Stimulated activated CD8-positive, alpha-beta memory T cell treated with anti-CD3 and anti-CD28 coated beads, Interleukin-4, amount 100 ng/mL, for 1 hour (primary cell): ENCODE measurements around the gene CDH8.
"Not testable (repeated sequence)": the region's sequence is repeated elsewhere in the genome, so short reads cannot be mapped to it uniquely, and the experiment has no call there.

Source experiments
- DNase-seq, 2 donors: peaks; one replicate each; pipeline ENCODE4 v3.0.0-alpha.2; 2020; ENCODE audit warnings: low read depth in 2 of 2, low spot score in 1 of 2

CDH8 gene

DNA sequence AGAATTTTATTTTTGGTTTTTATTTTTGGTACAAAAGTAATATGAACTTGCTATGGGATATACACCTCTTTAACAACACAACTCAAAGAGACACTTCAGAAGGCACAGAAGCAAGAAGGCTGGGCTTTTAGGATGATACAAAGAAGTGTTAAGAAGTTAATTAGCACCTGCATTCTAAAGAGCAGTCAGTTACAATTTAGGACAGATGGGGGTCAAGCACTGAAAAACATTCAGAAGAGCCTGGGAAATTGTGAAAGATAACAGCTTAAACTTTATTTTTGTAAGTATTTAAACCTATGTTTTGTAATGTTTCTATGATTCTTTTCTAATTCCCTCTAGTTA, 163.5 kb downstream of the CDH8 start:
- DNase-seq, result no peak

DNA sequence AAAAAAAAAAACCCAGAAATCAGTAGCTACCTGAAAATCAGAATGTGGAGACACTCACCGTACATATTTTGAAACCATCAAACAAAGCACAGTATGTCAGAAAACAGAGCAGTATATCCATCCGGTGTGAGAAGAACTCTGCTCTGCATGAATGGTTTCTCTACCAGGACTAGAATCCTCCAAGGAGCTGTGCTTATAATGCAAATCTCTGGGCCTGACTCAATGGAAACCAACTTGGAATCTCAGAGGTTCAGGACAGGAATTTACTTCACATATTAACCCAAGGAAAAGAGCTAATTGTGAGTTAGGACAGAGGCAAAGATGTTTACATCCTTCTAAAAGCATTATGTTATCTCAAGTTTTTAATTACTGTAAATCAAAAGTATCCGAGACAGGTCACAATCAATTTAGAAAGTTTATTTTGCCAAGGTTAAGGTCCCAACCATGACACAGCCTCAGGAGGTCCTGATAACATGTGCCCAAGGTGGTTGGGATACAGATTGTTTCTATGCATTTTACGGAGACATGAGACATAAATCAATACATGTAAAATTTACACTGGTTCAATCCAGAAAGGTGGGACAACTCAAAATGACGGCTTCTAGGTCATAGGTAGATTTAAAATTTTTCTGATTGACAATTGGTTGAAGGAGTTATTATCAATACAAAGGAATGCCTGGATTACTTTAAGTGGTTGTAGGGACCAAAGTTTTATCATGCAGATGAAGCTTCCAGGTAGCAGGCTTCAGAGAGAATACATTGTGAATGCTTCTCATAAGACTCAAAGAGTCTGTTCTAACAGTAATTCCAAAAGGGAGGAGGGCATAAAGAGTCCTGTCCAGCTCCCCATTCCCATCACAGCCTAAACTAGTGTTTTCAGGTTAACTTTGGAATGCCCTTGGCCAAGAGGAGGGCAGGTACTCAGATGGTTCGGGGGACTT, 164.1 kb downstream of the CDH8 start:
- DNase-seq, result no peak

DNA sequence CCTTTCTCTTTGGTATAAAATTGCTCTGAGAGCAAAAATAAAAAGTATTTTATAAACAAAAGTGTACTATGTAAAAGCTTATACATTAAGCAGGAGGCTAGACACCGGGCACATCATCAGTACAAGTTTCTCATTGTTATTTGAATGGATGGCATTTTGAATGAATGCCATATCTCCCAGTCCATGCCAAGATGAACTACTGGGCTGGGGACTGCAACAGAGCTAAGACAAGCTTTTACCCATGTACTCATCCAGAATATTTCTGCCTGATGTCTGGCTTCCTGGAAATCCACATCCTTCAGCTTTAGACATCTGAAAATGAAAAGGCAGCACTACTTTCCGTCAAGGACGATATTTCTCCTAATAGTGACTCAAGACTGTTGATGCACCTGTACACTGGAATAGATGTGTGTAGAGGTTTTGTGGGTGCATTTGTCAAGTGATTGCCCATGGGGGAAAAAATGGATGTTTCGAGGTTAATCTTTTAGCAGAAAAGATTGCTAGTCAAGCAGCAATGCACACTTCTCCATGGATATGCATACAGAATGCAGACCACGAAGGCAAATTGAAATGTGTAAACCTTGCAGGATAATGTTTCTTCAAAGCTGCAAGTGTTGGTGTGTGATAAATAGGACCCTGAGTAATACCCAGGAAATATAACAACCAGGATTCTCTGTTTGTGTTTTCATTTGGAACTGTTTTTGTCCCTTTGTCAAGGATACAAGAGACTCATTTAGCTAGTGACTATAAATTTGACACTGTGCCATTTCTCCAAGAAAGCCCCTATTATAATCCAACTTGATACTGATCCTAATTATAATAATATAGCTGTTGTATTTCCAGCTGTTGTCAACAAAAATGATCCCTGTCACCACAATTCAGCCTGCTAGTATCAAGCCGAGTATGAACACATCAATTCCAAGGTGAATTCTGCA, 173.8 kb downstream of the CDH8 start:
- DNase-seq, result no peak

DNA sequence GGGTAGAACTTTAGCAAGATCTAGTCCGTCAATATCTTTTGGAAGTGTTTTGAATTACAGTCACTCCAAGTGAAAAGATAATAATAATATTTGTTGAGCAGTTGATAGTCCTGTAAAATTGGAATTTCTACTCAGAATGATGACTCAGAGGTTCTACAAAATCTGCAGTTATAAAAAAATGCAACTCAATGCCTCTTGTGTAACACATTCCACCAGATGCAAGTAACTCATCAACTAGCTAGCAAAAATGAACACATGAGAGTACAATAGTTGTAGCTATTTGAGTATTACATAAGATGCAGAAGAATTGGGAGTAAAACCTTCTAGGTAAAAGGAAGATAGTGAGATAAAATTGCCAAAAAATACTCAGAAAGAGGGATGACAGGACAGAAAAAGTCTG, 177.2 kb downstream of the CDH8 start:
- no peak for DNase-seq

DNA sequence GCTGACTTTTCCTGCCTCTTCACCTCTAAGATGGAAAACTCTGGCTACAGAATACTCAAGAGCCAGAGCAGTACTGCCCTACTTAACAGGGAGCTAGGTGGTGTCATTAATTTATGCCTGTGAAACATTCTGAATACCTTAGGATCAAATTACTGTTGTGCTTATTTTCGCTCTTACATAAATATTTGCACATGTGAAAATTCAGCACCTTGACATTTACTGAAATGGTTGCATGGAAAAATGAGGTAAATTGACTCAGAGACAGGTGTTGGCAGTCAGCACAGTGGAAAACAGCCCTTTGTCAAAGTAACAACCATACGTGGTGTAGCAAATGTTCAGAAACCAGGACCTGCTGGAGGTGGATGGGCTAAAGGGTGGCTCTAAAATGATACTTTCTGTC, 193.6 kb downstream of the CDH8 start:
- DNase-seq, result no peak

DNA sequence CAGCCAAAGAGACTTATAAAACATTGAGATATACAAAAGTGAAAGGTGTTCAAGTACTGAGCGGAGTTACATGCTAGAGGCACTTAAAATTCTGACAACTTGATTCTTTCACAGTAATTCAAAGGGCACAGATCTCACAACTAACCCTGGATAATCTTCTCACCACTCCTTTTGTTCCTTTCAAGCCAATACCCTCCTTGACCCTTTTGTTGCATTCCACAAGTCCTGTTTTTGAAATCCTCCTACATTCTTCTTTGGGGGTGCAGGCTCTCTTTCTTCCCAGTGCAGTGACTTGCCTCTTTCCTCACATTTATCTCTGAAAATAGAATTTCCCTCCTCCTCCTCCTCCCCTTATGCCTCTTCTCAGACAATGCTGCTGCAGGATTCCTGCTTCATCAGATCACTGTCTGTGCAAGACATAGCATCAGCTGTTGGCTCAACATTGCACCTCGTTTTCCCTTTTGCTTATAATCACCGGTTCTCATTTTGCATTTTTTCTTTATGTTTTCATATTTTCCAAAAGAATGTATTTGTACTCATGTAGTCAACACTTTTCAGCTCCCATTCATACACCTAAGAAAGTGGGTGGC, 199.3 kb downstream of the CDH8 start:
- DNase-seq, result no peak

DNA sequence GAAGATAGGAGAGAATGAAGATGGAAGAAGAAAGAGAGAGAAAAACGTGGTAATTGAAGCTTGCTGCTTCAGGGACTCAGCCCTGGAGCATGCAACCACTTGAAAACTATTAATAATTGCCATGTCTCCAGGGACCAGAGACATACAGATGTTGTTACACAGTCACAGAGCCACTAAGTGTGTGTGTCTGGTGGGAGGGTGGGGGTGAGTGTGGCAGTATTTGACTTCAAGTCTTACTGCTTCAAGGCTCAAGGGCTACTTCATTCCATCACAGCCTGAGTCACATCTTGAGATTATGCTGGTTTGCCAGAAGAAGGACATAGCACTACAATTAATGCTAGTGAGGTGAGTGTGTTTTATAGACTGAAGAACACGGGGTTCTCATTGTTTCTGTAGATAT, 202.2 kb downstream of the CDH8 start:
- no peak for DNase-seq

DNA sequence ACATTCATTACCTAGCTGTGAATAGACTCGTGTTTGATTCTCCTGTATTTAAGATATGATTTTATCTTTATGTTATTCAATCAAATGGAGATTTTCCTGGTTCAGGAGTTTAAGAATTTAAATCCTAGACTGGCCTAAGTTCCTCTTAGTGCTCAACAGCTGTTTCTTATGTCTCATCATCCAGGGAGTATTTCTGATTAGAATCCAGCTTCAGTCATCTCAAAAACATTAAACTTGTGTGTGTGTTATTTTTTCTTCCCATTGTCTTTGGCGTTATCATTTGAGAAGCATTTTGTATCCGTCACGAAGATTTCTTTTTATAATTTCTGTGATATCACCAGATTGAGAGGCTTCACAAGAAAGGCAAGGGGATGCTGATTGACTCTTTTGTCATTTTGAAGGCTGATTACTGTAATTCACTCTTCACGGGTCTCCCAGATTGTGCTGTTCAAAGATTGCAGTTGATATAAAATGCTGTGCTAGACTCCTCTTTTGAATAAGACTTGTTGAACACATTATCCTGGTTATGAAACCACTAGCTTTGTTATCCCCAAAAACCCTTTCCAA, 204.8 kb downstream of the CDH8 start:
- no peak for DNase-seq

DNA sequence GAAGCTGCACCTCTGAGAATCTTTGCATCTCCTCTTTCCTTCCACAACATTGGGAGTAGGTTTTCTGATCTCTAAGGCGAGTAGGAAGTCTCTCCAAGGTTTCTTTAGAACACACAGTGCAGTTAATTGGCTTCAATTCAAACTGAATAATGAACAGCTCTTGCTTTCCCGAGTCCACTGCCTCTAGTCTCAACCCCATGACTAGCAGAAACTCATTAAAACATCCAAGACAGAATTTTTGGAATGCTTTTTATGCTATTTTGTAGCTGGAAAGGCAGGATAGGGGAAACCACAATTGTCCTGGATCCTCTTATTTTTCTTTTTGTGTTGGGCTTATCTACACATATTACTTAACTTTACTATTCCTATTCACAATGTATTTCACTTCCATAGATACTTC, 206.6 kb downstream of the CDH8 start:
- no peak for DNase-seq

DNA sequence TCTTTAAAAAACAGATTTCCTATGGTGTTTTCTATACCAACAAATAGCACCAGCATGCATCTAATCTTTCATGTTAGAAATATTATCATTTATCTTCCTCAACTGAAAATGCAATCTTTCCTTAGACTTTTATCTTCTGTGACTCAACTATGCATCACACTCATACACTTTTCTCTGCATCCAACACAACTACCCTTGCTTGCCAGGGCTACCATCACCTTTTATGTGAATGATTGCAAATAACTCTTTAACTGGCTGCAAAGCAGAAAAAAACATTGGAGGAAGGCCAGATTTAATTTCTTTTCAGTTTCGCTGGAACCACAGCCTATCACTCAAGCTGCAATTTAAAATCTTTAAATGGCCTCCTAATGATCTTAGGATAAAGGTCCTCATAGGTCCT, 212.9 kb downstream of the CDH8 start:
- DNase-seq, result no peak

DNA sequence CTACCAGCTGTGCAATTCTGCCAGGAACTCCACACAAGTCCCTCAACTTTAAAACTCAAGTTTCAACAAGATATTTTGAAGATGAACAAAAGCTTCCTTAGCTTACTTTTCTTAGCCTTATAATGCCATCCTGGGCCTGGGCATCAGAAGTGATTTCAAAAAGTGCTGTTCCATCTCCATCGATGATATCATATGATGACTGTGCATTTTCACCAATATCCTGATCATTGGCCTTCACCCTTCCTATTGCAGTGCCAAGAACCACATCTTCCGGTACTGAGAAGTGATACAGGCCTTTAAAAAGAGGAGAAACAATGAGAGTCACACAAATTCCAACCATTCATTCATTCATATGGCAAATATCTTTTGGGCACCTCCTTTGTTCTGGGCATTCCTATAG, 215.4 kb downstream of the CDH8 start:
- no peak for DNase-seq

DNA sequence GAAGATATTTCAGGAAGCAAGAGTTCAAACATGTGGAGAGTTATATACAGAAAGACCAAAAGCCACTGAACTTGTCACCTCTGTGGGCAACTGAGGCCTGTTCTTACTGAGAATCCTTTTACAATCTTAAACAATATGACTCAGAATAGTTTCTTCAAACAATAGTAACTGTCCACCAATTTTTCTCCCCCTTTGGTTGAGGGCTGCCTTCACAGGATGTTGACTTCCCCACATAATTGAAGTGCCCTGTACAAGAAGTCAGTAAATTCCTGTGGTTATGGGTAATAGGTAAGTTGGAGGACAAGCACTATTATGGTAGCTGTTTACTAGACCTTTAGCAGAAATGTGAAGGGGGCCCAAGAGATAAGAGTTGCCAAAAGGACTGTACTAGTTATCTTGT, 215.8 kb downstream of the CDH8 start:
- DNase-seq, result no peak

DNA sequence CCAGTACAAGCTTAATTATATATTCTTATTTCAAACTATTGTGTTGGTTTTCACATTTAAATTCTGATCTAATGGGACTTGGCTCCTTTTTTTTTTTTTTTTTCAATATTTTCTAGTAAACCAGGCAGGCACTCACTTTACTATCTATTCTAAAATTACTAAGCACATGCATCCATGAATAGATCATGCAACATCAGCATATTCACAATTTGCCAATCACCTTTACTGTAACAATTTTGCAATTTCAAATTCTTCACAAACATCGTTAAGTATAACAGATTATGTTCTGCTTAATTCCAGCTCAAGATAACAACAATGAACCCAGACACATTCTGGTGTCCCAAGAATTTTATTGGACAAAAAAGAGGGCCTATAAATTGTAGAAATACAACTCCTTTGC, 217.4 kb downstream of the CDH8 start:
- no peak for DNase-seq

DNA sequence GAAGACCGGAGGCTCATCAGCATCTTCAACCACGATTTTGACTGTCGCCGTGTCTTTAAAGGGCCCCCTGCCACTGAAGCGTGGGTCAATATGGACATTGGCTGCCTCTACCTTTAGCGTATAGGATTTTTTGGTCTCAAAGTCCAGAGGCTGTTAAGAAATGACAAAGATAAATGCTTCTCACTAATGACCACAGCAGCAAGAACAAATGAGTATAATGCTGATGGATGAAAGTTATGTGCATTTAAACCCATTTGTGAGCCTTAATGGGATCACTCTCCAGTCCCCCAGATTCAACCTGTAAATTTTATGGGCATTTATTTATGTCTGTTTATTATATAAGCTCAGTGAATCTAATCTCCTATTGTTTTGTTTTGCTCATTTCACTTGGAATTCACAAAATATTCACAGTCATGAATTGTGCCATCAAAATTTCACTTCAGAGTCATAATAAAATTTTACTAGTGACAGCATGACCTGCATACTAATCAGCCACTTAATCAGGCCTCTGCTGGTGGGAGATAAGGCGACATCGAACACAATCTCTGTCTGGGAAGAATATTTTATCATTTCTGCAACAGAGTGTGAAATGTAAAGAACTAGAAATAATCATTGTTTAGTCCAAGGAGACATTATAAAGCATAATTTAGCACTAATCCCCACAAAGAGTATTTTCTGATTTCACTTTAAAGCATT, 218.5 kb downstream of the CDH8 start:
- DNase-seq, result no peak

DNA sequence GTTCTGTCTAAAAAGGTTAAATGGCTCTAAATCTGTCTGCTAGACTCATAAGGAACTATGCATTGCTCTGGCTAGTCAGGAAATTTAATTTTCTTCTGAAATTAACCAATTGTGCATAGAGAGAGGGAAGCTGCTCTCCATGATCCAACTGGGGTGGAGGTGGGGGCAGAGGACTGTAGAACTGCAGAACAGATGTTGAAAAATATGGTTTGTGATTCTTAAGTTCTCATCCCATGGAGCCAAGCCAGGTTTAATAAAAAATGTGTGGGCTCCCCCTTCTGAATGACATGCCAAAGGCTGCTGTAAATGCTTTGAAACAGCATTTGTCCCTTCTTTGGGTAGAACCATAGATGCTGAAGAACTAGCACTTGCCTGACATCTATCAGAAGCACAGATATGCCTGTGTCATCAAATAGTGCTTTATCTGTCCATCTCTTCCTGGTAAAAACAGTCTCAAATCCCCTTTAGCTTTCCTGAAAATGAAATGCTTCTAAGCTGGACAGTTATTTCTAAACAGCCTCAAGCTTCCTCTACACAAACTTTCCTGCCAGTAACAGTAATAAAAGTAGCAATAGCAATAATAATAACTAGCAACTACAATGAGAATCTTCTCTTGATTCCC, 221.4 kb downstream of the CDH8 start:
- DNase-seq, result no peak

DNA sequence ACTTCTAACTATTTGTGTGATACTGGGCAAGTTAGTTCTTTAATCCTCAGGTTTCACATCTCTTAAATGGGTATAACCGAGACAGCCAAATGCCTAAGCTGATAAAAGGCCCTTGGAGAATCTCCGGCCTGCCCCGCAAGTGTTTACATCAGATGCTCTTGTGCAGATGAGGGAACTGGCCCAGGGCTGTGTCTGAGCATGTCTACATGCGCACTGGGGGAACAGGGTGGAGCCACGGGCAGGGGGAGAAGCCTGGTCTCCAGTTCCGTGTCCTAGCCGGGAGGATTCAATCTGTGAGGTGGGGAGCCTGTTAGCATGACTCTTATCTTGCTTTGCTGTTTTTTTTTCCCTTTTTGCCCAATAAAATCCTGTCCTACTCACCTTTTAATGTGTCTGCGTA, 222.9 kb downstream of the CDH8 start:
- no peak for DNase-seq

DNA sequence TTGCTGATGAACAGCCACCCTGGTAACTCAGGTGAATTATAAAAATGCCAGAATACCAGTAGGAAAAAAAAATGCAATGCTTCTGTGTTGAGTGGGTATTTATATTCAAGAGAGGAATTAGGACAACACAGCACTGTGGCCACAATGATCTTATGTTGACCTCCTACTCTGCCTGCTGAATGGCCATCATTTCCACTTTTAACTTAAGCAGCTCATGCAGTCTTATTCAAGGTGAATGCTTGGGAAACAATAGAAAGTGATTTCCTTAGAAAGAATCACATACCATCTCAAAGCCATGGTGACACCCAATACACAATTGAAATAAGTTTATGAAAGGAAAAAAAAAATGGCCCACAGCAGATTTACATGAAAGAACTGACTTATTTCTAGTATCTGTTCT, 224.0 kb downstream of the CDH8 start:
- DNase-seq, result no peak

DNA sequence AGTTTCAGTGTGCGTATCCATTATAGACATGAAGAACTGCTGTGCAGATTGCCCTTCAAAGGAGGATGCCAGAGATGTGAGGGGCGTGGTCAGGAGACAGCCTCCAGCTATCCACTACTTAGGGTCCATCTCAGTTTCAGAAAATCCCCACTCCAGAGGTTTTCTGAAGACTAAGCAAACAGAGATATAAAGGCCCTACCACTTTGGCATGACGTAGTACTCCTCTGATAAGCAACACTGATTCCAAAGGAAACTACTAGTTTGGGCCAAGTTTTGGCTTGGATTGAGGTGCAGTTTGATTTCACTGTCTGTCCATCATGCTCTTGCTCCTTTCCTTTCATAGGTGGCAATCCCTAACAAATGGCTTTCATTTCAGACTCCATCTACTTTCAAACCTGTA, 228.7 kb downstream of the CDH8 start:
- no peak for DNase-seq

DNA sequence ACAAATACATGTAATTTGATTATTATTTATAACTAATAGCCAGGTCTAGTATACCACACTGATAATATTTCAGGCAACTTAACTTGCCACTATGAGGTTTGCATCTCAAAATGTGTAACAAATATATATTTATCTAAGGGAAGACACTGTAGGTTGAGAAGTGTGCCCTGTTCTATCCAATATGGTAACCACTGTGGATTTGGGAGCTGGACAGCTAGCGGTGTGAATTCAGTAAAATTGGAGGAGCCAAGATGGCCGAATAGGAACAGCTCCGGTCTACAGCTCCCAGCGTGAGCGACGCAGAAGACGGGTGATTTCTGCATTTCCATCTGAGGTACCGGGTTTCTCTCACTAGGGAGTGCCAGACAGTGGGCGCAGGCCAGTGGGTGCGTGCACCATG, 235.0 kb downstream of the CDH8 start:
- not testable (repeated sequence) for DNase-seq

DNA sequence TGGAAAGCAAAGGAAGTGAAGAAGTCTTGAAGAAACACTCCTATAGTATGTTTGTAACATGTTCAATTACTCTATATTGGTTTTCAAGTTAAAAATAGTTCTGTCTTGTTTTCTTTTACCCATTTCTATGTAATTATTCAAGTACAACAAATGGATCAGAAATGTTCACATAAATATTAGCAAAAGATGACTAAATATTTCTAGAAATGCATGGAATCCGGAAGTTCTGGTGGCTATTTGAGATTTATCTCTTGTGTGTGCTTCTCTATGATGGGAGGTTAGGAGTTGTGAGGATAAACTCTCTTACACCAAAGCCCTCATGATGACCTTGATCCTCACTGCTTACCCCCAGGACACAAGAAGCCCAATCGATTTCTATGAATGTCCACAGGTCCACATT, 237.5 kb downstream of the CDH8 start:
- DNase-seq, result no peak
